ENCODE measurements around the gene NOXRED1. TPM values are rescaled to one million over a fixed set of nuclear protein-coding genes. Genes with fewer than 3 reads are reported as not detected.

The NOXRED1 gene
- total and polyA plus RNA-seq, 2 donors (not counting 1 experiment from before 2014, with no cell fraction given) = 0.42 to 1.5 TPM

DNA sequence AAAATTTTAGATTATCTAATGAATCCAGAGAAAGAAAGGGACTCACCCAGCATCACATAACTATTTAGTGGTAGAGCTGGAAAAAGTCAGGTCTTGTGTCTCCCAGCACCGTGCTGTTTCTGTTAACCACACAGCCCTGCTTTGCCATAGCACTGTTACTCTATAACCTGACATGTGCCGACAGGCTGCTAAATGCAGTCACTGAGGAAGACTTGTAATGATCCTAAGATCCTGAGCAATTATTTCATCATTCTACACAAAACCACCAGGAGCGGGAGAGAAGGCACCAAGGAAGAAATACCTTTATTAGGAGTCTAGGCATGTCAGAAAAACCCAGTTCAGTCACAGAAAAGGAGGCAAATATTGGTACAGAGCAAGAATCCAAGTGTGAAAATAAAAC is 3.1 kb upstream of the NOXRED1 start:
- H3K4me2 ChIP-seq (replicated peaks; ENCODE audit: low read depth, low read length, poor library complexity, severe bottlenecking) = no peak overlapping the region
- H3K9ac ChIP-seq (ENCODE audit: low read length) = no peak overlapping the region
- Mint-ChIP-seq H3K9me3 (ENCODE audit: insufficient read depth) (no peaks in the 10 kb centered on the region), H3K4me3 (no peak overlapping the region), H3K27ac (no peak overlapping the region), H3K4me1 (no peaks in the 10 kb centered on the region), H3K27me3 (no peaks in the 10 kb centered on the region)
- no peak overlapping the region for H2AFZ ChIP-seq (ENCODE audit: insufficient read depth, low read depth, low read length, poor library complexity, severe bottlenecking)
- H3K36me3 ChIP-seq (replicated peaks in 1 of 2; ENCODE audit: control extremely low read depth in 1 of 2, control insufficient read depth in 1 of 2, extremely low read depth in 1 of 2, insufficient read depth in 2 of 2, low read length in 1 of 2) = peaks cover 5 to 75% of the 10 kb centered on the region in 2 experiments
- H3K79me2 ChIP-seq (ENCODE audit: control insufficient read depth, insufficient read depth, low read length) = no peaks in the 10 kb centered on the region
- ChIA-PET CTCF (no interaction called here), POLR2A (no interaction called here)
- no CpG with 5 or more reads among the region's 3 CpGs for WGBS (ENCODE audit: insufficient coverage)
- TF ChIP-seq EZH2 (IDR thresholded peaks at IDR 0.05; ENCODE audit: borderline replicate concordance, insufficient read depth, low read depth, low read length, poor library complexity, severe bottlenecking) = no peak
- H3K27ac ChIP-seq (ENCODE audit: low read length in 2 of 2) = no peak overlapping the region
- H4K20me1 ChIP-seq (ENCODE audit: control insufficient read depth, insufficient read depth, low read length, poor library complexity, severe bottlenecking) = no peaks in the 10 kb centered on the region
- H3K9me3 ChIP-seq (ENCODE audit: control extremely low read depth in 1 of 3, control insufficient read depth in 2 of 3, insufficient read depth in 1 of 3, low read length in 2 of 3) = no peaks in the 10 kb centered on the region
- no peaks in the 10 kb centered on the region for H3K4me1 ChIP-seq (ENCODE audit: control insufficient read depth in 2 of 2, insufficient read depth in 2 of 2, low read length in 2 of 2)
- ATAC-seq (ENCODE audit: low read depth) (no peak), DNase-seq (no peak)
- no peak overlapping the region for H3K4me3 ChIP-seq (ENCODE audit: control extremely low read depth in 1 of 5, extremely low read depth in 1 of 5, insufficient read depth in 1 of 5, low read depth in 2 of 5, low read length in 4 of 5)
- intact Hi-C loops (cut with micrococcal nuclease) = no loop called here
- no peaks in the 10 kb centered on the region for H3K27me3 ChIP-seq (replicated peaks in 1 of 4; ENCODE audit: control extremely low read depth in 1 of 4, control insufficient read depth in 3 of 4, insufficient read depth in 4 of 4, low read length in 3 of 4)

DNA sequence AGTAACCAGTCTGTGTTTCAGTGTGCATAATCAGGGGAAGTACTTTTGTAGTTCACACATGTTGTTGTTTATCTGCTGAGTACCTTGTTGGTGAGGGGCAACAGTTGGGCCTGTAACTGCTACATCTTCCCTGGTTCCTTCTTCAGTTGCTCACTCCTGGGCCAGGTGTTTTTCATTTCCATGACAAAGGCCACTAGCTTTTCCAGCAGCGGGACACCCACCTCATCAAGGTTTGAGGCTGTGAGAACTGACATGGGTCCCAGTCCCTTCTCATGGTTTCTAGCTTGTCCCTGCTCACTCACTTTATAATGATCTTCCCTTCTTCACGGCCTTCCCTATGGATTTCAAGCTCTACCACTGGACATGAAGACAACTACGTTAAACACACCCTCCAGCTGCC is 1.5 kb upstream of the NOXRED1 start:
- ATAC-seq (ENCODE audit: low read depth) (no peak), DNase-seq (no peak)
- H3K36me3 ChIP-seq (replicated peaks in 1 of 2; ENCODE audit: control extremely low read depth in 1 of 2, control insufficient read depth in 1 of 2, extremely low read depth in 1 of 2, insufficient read depth in 2 of 2, low read length in 1 of 2) = peaks cover 9 to 69% of the 10 kb centered on the region in 2 experiments
- no peaks in the 10 kb centered on the region for H3K27me3 ChIP-seq (replicated peaks in 1 of 4; ENCODE audit: control extremely low read depth in 1 of 4, control insufficient read depth in 3 of 4, insufficient read depth in 4 of 4, low read length in 3 of 4)
- H3K4me1 ChIP-seq (ENCODE audit: control insufficient read depth in 2 of 2, insufficient read depth in 2 of 2, low read length in 2 of 2) = no peaks in the 10 kb centered on the region
- H3K27ac ChIP-seq (ENCODE audit: low read length in 2 of 2) = no peak overlapping the region
- no peak overlapping the region for H3K4me2 ChIP-seq (replicated peaks; ENCODE audit: low read depth, low read length, poor library complexity, severe bottlenecking)
- no peak overlapping the region for H3K4me3 Mint-ChIP-seq
- H3K27me3 Mint-ChIP-seq = no peaks in the 10 kb centered on the region
- no peak for TF ChIP-seq CTCF (IDR thresholded peaks at IDR 0.05)
- TF ChIP-seq EZH2 (IDR thresholded peaks at IDR 0.05; ENCODE audit: borderline replicate concordance, insufficient read depth, low read depth, low read length, poor library complexity, severe bottlenecking) = no peak
- no peak overlapping the region for H3K9ac ChIP-seq (ENCODE audit: low read length)
- WGBS (ENCODE audit: insufficient coverage) = 100% methylated on average over 2 of the region's 3 CpGs
- H3K27ac Mint-ChIP-seq = no peak overlapping the region
- H3K9me3 Mint-ChIP-seq (ENCODE audit: insufficient read depth) = peaks cover 2% of the 10 kb centered on the region
- peaks cover 0 to 2% (median under 1%) of the 10 kb centered on the region in 3 donors for H3K9me3 ChIP-seq (ENCODE audit: control extremely low read depth in 1 of 3, control insufficient read depth in 2 of 3, insufficient read depth in 1 of 3, low read length in 2 of 3)
- H3K4me1 Mint-ChIP-seq = no peaks in the 10 kb centered on the region
- no peaks in the 10 kb centered on the region for H3K79me2 ChIP-seq (ENCODE audit: control insufficient read depth, insufficient read depth, low read length)
- POLR2A ChIA-PET = no interaction called here
- no peaks in the 10 kb centered on the region for H4K20me1 ChIP-seq (ENCODE audit: control insufficient read depth, insufficient read depth, low read length, poor library complexity, severe bottlenecking)
- no peak overlapping the region for H2AFZ ChIP-seq (ENCODE audit: insufficient read depth, low read depth, low read length, poor library complexity, severe bottlenecking)
- intact Hi-C loops (cut with micrococcal nuclease) = no loop called here
- H3K4me3 ChIP-seq (ENCODE audit: control extremely low read depth in 1 of 5, extremely low read depth in 1 of 5, insufficient read depth in 1 of 5, low read depth in 2 of 5, low read length in 4 of 5) = no peak overlapping the region
- CTCF ChIA-PET = interaction anchor here (0.5 kb wide), 1 partner anchor 13 kb away, joined by 4 read pairs; no protein-coding TSS in a partner anchor

All from B cell (primary cell).